GOT3 (cell line): Measurements from ENCODE around the gene IGDCC3.

ENCODE experiments used
- DNase-seq: peaks from one replicate; lab custom pipeline; 2025; ENCODE audit warnings: mixed read lengths; lab: John Stamatoyannopoulos, UW

Gene IGDCC3

GRCh38 chr15:65339920-65340319 lies 37.9 kb downstream of the IGDCC3 start:
- no peak for DNase-seq

DNA sequence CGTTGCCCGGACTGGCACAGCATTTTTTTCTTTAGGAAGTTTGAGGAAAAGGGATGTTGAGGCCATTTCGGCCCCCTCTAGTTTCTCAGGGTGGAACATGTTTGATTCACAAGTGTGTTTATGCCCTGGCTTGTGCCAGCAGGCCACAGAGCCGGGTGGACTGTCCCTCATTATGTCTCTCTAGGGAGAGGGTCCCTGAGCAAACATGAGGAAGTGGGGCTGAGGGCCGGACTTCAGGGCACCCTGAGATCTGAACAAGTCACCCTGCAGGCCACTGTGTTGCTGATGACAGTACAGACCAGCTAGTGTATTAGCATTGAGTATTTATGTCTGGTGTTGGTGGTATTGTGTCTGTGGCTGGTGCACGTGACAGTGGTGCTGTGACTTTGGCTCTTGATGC lies 38.4 kb downstream of the IGDCC3 start:
- no peak for DNase-seq

- no peak for DNase-seq
Observed at GRCh38 chr15:65338823-65339222, 39.0 kb downstream of the IGDCC3 start.

GRCh38 chr15:65338366-65338765 lies 39.4 kb downstream of the IGDCC3 start:
- no peak for DNase-seq

DNA sequence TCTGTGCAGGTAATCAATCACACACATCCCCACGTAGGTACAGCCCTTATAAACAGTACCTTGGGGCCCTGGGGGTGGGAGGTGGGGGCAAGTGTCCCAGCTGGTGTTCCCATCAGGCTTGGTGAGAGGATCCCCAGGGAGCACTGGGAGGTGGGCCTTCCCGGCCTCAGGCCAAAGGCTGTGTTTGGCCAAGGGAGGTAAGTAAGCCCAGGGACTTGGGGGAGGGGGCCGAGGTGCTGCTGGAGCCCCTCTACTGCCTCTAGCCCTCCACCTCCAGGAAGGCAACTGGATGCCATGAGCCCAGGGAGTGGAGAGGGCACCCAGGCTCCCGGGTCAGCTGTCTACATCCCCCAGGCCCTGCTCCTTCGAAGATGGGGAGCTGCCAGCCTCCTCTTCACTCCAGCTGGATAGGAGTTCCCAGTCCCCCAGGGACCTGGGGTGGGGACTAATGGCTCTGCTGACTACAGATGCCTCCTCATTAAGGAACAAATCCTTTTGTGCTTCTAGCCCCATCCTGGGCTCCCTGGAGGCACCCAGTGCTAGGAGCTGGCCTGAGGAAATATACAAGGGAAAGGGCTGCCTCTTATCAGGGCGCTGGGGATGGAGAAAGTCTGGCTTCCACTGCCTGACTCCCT lies 40.2 kb downstream of the IGDCC3 start:
- no peak for DNase-seq

DNA sequence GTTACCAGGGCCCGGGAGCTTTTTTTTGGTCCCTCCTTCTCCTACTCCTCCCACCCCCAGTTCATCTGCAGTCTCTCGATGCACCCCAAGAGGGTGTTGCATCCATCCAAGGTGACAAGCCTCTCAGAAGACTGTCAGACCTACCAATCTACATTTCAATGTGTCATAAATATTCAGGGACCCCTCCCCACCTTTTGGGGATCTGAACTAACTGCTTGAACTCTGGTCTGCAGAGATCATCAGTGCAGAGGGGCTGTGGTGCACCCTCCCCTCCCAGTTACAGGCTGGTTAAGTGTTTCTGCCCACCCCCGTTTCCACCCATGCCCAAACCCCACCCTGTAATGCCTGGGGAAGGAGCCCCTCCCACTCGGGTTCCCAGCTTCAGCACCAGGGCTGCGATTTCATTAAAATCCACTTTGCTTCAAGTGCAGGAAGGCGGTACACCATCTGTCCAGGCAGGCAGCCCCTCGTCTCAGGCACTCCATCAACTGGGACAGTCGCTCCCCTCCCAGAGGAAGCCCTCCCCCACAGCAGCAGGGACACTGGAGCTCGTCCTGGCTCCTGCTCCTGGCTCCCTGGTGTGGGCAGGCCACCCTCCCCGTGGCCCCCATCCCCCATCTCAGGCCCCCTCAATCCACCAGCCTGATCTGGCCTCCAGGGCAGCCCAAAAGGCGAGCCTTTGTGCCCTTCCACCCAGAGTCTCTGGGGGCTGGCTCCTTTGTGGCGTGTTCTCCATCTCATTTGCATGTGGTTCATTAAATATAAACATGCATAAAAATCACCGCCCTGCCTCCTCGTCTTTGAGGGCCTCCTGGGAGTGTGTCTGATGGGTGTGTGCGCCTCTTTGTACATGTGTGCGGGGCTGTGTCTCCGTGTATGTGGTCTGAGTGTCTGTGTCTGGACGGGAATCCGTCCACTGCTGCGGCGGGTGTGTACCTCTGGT lies 41.0 kb downstream of the IGDCC3 start:
- DNase-seq, result no peak

GRCh38 chr15:65335278-65336055 lies 42.3 kb downstream of the IGDCC3 start:
- DNase-seq, result no peak

DNA sequence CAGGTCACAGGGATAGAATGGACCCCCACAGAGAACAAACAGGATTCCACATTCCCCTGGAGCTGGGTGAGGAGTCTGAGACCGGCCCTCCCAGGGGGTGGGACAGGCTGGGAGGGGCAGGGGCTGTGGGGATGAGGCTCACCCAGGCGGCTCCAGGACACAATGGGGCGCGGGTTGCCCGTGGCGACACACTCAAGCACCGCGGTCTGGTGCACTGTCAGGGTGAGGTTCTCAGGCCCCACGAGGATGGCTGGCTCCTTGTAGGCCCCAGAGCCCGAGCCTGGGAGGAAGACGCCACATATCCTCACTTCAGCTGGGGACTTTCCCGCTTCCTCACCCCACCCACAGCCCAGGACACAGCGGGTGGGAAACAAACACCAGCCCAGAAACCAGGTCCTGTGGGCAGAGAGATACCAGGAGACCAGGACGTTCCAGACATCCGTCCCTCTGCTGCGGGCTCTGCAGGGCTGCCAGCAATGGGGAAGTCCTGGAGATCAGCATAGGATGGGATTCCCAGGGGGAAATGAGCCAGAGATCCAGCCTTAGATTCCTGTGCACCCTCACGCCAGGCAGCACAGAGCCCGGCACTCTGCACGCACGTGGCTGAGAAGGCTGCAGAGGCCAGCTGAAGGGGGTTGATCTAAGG lies 43.1 kb downstream of the IGDCC3 start:
- DNase-seq, result no peak

GRCh38 chr15:65333856-65334255 lies 43.9 kb downstream of the IGDCC3 start:
- DNase-seq, result no peak

GRCh38 chr15:65333148-65333820 lies 44.5 kb downstream of the IGDCC3 start:
- DNase-seq, result no peak

GRCh38 chr15:65332391-65333147 lies 45.2 kb downstream of the IGDCC3 start:
- DNase-seq, result no peak

GRCh38 chr15:65331811-65332210 lies 46.0 kb downstream of the IGDCC3 start:
- no peak for DNase-seq

DNA sequence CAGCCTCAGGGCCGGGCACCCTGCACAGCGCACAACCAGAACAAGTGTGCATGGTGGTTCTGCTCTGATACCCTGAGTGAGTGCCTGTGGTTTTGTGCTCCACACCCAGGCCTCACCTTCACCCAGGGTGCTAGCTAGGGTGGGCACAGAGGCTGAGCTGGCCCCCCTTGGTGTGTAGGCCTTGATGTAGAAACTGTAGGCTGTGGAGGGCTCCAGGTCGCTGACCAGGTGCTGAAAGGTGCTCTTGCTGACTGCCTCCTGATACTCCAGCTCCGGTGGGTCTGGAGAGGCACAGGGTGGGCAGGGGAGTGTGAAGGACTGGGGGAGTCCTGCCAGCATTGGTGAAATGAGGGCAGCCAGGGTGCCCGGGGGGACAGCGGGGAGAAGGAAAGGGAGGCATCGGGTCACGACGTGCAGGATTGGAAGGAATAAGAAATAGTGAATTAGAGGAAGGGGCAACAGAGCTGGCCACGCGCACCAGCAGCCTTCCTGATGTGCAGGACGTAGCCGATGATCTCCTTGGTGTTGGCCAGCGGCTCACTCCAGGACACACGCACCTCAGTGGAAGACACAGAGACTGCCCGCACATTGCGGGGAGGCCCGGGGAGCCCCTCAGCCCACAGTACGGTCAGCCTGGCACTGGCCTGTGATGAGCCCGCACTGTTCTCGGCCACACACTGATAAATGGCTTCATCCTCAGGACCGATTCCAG lies 46.7 kb downstream of the IGDCC3 start:
- no peak for DNase-seq

GRCh38 chr15:65329984-65330735 lies 47.6 kb downstream of the IGDCC3 start:
- no peak for DNase-seq

GRCh38 chr15:65329288-65329983 lies 48.4 kb downstream of the IGDCC3 start:
- no peak for DNase-seq

DNA sequence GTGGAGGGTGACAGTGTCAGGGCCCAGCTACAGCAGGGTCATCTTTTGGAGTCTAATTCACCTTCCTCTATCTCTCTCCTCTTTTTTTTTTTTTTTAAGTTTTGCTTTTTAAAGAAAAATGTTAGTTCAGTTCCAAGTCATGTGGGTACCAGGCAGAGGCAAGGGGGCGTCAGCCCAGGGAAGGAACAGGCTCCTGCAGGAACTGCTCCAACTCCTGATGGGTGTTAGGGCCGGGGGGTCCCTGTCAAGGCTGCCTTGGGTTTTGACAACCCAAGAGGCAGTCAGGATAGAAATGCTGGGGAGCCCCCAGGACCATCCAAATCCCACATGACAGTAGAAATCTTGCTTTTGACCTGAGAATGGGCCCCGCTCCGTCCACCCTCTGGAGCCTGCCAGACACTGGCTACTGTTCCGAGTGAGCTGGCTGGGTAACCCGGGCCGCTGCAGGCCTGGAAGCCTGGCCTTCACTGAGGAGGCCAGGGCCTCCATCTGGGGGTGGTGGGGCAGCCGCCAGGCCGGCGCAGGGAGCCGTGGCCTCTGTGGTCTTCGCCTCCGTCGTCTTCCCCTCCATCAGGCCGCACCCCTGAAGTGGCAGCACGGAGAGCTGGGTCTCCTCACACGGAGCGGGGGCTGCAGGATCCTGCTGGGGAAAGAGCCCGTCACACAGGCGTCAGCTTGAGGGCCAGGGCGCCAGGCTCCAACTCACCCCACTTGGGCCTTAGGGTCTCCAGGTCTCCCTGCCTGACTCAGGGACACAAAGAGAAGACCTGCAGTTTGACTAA lies 49.1 kb downstream of the IGDCC3 start:
- no peak for DNase-seq

DNA sequence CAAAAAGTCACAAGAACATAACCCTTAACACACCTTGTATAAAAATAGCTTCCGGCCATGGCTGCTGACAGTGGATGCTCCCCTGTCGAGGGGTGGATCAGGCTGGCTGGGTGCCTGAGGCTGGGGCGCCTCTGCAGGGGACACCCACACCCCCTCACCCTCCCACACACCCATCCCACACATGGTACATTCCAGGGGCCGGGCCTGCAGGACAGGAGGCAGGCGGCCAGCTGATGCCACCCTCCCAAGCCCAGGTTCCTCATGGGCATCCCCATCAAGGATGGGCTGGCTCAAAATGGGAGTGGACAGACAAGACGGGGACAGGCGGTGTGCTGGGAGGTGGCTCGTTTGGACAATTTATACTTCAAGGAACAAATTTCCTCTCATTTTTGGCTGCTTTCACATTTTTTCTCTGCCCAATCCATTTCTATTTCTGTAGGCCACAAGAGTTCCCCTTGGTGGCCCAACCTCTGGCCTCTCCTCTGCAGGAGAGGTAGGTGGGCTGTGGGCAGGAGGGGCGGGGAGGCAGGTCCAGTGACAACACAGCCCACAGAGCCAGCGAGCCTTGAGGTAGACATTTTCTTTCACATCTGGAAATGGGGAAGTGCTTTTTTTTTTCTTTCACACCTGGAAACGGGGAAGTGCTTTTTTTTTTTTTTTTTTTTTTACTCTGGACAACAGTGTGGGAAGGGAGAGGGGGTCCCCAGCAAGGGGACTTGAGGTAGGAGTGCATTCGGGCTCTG lies 50.0 kb downstream of the IGDCC3 start:
- DNase-seq, result no peak
